Mucosa of descending colon (tissue), 3 donors: ENCODE results near the gene PWWP2B. TPM values are rescaled to one million over a fixed set of nuclear protein-coding genes. Genes with fewer than 3 reads are reported as not detected.
A peak's percentile ranks its signal among the peaks of the same experiment; 100 is the strongest.

ENCODE experiments used
- ATAC-seq: fragments of 200-7000 bp; cut with Tn5 transposase; one replicate; pipeline ENCODE4 v1.9.1; 2020; ENCODE audit warnings: mild to moderate bottlenecking, moderate library complexity
- DNase-seq, 3 donors: peaks; one replicate each; pipeline ENCODE4 v3.0.0-alpha.2; 2020
- H3K36me3 ChIP-seq: fragments of 200-600 bp; one replicate; pipeline ENCODE4 v1.8.0; 2021; ENCODE audit warnings: low read depth, mild to moderate bottlenecking
- H3K4me1 ChIP-seq: fragments of 200-600 bp; one replicate; pipeline ENCODE4 v1.8.0; 2021; ENCODE audit warnings: low read depth, mild to moderate bottlenecking
- H3K4me3 ChIP-seq: fragments of 200-600 bp; one replicate; pipeline ENCODE4 v1.8.0; 2021; ENCODE audit warnings: mild to moderate bottlenecking
- H3K9me3 ChIP-seq: fragments of 200-600 bp; one replicate; pipeline ENCODE4 v1.8.0; 2021; ENCODE audit warnings: mild to moderate bottlenecking
- intact Hi-C, 2 donors: fragments of 100-400 bp; cut with DNase I in 1 of 2; cut with micrococcal nuclease in 1 of 2; formaldehyde crosslinking; loops; one replicate each; pipeline versions ENCODE4 v1.11.0 to v1.11.1; 2022; cut with DNase I, micrococcal nuclease
- total RNA-seq, 3 donors: library from RNA; stranded (reverse); fragmentation: NEBNext Ultra II Directional in 2 of 3; extraction: Animal tissue kit (Norgen Biotek cat#: 25700) in 2 of 3; gene quantifications; one replicate each; pipeline versions ENCODE4 v1.2.1 to v1.2.4, GENCODE V29; 2021 to 2023
- TF ChIP-seq, protein P1 (sequence below): fragments of 200-600 bp; IDR thresholded peaks from one replicate; pipeline ENCODE4 v1.8.0; 2022; ENCODE audit warnings: antibody characterized with exemption, mild to moderate bottlenecking
- donor health status: DM: no; HTN: no; CAD: no; lungs with moderate emphysema.
- donor health status: DM: no; HTN: no; CAD: no.
- donor health status: DM: no; HTN: yes; CAD: no.

Gene PWWP2B
- total RNA-seq, 3 donors from 2014 or later = 37.7 to 55.6 (median 41.7) TPM

DNA sequence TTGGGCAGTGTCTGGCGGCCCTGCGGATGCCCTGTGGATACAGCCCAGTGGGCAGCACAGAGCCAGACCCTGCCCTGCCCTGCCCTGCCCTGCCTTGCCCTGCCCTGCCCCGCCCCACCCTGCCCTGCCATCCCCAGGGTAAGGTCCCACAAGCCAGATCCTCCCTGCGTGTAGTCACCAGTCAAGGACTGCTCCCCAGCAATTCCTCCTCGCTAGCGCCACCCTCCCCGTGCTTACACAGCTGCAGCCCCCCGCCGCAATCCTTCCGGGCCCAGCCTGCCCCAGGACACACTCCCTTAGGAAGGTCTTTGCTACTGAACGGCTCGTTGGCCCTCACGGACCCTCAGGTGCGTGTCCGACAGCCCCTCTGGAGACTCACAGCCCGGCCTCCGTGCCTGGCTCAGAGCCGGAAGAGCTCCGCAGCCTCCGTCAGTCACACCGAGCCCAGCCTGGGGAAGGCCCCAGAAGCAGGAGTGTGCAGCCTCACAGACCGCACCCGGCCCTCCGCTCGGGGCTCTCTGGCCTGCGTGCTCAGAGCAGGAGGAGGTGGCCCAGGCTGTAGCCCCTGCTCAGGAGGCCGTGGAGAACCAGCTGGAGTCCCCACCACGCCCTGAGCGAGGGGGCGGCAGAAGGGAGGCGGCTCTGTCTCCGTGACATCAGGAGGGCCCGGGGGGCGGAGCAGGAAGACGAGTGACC, 68.3 kb downstream of the PWWP2B start:
- TF ChIP-seq, protein P1, sequence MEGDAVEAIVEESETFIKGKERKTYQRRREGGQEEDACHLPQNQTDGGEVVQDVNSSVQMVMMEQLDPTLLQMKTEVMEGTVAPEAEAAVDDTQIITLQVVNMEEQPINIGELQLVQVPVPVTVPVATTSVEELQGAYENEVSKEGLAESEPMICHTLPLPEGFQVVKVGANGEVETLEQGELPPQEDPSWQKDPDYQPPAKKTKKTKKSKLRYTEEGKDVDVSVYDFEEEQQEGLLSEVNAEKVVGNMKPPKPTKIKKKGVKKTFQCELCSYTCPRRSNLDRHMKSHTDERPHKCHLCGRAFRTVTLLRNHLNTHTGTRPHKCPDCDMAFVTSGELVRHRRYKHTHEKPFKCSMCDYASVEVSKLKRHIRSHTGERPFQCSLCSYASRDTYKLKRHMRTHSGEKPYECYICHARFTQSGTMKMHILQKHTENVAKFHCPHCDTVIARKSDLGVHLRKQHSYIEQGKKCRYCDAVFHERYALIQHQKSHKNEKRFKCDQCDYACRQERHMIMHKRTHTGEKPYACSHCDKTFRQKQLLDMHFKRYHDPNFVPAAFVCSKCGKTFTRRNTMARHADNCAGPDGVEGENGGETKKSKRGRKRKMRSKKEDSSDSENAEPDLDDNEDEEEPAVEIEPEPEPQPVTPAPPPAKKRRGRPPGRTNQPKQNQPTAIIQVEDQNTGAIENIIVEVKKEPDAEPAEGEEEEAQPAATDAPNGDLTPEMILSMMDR = no peak
- ATAC-seq = peak; percentile 34

DNA sequence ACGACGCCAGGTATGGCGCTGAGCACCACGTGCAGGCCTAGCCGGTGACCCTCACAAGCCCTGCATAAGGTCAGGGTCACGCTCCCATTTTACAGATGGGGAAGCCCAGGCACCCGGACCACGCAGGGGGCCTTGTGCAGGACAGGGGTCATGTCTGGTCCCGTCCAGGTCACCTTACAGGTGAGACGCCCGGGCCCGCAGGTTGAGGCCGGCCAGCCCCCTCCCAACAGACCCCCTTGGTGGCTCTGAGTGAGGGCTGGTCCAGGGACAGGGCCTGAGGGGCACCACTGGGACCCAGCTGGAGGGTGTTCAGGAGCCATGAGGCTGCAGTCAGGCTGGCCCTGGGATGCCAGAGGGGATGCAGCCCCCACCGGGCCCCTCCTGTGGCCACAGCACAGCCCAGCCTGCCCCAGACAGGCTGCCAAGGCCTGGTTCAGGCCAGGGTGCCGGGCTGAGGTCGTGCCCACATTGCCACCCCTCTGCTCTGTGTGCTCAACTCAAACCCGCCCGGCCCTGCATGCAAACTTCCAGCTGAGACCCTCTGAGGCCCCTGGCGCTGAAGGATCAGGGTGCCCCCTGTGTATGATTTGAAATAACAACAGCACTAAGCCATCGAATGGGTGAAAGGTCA, 69.0 kb downstream of the PWWP2B start:
- intact Hi-C loops = loop anchor here in 1 of 2 donors (10.0 kb wide), 1 partner anchor 69 kb away; the partner anchor contains the start of gene INPP5A
- Histone ChIP-seq H3K4me3 (no peak overlapping the region), H3K4me1 (peaks cover 37% of the 10 kb centered on the region), H3K9me3 (no peaks in the 10 kb centered on the region), H3K36me3 (no peaks in the 10 kb centered on the region)
- ATAC-seq = no peak
- TF ChIP-seq, protein P1 = no peak
- peak in 2 of 3 donors; percentile 44 to 56 for DNase-seq

More for the DNA sequence above, 68.3 kb downstream of the PWWP2B start:
- H3K9me3 ChIP-seq = no peaks in the 10 kb centered on the region
- H3K4me1 ChIP-seq = peaks cover 44% of the 10 kb centered on the region
- H3K4me3 ChIP-seq = no peak overlapping the region
- no peaks in the 10 kb centered on the region for H3K36me3 ChIP-seq
- DNase-seq = peak; percentile 43 to 72 (median 72)
- intact Hi-C loops = loop anchor here in 1 of 2 donors (10.0 kb wide), 1 partner anchor 69 kb away; the partner anchor contains the start of gene INPP5A

DNA sequence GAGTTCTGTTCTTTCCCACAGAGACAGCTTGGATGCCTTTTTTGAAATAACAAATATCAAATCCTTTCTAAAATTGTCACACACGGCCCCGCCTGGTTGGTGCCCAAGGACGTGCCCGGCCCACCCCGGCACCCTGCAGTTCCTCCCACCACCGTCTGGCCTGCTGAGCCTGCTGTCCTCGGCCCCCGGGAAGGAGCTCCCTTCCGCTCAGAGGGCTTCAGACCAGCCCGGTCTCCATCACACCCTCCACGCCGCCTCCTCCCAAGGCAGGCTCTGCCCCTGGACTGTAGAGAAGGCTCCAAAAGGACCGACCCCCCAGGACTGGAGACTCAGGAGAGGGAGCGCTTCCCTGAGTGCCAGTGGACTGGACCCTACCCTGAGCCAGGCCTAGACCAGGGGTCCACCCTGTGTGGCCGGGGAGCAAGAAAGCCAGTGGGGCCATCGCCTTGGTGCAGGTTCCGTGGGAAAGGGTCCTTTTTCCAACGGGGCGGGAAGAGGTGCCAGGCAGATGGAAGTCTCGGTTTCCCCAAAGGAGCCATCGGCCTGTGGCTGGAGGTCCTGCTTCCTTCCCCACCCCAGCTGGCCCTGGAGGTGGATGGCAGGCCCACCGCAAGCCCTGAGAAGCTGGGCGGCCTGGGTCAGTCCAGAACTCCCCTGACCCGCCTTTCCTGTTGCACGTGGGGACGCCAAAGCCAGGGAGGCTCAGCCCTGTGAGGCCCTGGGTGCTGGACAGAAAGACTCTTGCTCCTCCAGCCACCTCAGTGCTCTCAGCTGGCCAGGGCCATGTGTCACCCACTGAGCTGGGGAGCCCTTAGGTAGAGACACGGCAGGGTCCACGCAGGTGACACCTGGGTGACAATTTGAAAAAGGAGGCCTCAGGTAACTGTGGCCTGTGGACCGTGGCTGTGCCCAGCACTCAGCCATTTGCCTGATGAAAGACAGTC, 69.8 kb downstream of the PWWP2B start:
- intact Hi-C loops = loop anchor here in 1 of 2 donors (10.0 kb wide), 1 partner anchor 68 kb away; the partner anchor contains the start of gene INPP5A

More for the DNA sequence above, 69.8 kb downstream of the PWWP2B start:
- TF ChIP-seq, protein P1 = no peak
- peak in 2 of 3 donors; percentile 24 to 47 for DNase-seq
- peak; percentile 5 for ATAC-seq
- Histone ChIP-seq H3K9me3 (no peaks in the 10 kb centered on the region), H3K4me1 (peaks cover 35% of the 10 kb centered on the region), H3K4me3 (no peak overlapping the region), H3K36me3 (no peaks in the 10 kb centered on the region)

Other genes starting within 250 kb of the PWWP2B start
- 1 to 10 TPM in 1 of 3 donors, under 1 TPM in 2; 0.46 to 1.3 (median 0.55) TPM for gene DPYSL4, start 210.3 kb upstream of the PWWP2B start, total RNA-seq
- 10 to 100 TPM in 2 of 3 donors, 1 to 10 TPM in 1; 4.5 to 11.5 (median 11.1) TPM for gene STK32C, start 89.2 kb upstream of the PWWP2B start, total RNA-seq
- 10 to 100 TPM in 2 of 3 donors, 1 to 10 TPM in 1; 6.9 to 12.2 (median 11.1) TPM for gene LRRC27, start 65.0 kb upstream of the PWWP2B start, total RNA-seq
- 10 to 100 TPM; 31.7 to 92.8 (median 32.0) TPM for gene INPP5A, start 140.6 kb downstream of the PWWP2B start, total RNA-seq